GM23338 (cell line): ENCODE data around the gene TSPAN7.

Source experiments
- CREB1 ChIP-seq: fragments of 250-450 bp; sonication (Bioruptor Pico); IDR thresholded peaks from 2 replicates; pipeline ENCODE4 v1.5.0; 2020; ENCODE audit warnings: low read depth, mild to moderate bottlenecking, moderate library complexity
- EZH2 ChIP-seq: fragments of 200-600 bp; sonication (generic); IDR thresholded peaks from one replicate; pipeline ENCODE4 v1.8.0; 2017; ENCODE audit warnings: antibody characterized with exemption, mild to moderate bottlenecking, low read depth; ENCODE audit not compliant: unreplicated experiment
- EZH2phosphoT487 ChIP-seq: fragments of 200-600 bp; sonication (generic); IDR thresholded peaks from one replicate; pipeline ENCODE4 v1.8.1; 2018; ENCODE audit warnings: antibody characterized with exemption; ENCODE audit not compliant: unreplicated experiment
- JUNB ChIP-seq: IDR thresholded peaks from one replicate; pipeline ENCODE4 v1.6.1; 2016; ENCODE audit warnings: antibody characterized with exemption; ENCODE audit not compliant: unreplicated experiment
- POLR2AphosphoS5 ChIP-seq: IDR thresholded peaks from 2 replicates; pipeline ENCODE4 v1.6.1; 2016; ENCODE audit warnings: antibody characterized with exemption, low read depth
- STAT1 ChIP-seq: IDR thresholded peaks from one replicate; pipeline ENCODE4 v1.6.1; 2016; ENCODE audit warnings: antibody characterized with exemption; ENCODE audit not compliant: unreplicated experiment
- ZNF114 ChIP-seq: fragments of 250-450 bp; sonication (Bioruptor Pico); IDR thresholded peaks from 2 replicates; pipeline ENCODE4 v1.5.0; 2020; ENCODE audit warnings: mild to moderate bottlenecking, moderate library complexity
- ZNF331 ChIP-seq: fragments of 250-450 bp; sonication (Bioruptor Pico); IDR thresholded peaks from 2 replicates; pipeline ENCODE4 v1.5.0; 2020; ENCODE audit warnings: low read depth, mild to moderate bottlenecking, moderate library complexity
- TF ChIP-seq, protein P1 (sequence below), 2 experiments: fragments of 200-600 bp in 1 of 2; sonication (generic) in 1 of 2; conservative IDR thresholded peaks; 2 replicates each; pipeline versions ENCODE4 v1.5.1 to v1.6.1; 2016 to 2017; ENCODE audit warnings: antibody characterized with exemption in 2 of 2, low read depth in 2 of 2, mild to moderate bottlenecking in 2 of 2, moderate library complexity in 1 of 2
- TF ChIP-seq, protein P2 (sequence below): IDR thresholded peaks from 2 replicates; pipeline ENCODE4 v1.6.1; 2016; ENCODE audit warnings: antibody characterized with exemption
- TF ChIP-seq, protein P3 (sequence below): fragments of 250-450 bp; sonication (Bioruptor Pico); IDR thresholded peaks from 2 replicates; pipeline ENCODE4 v1.5.0; 2020; ENCODE audit warnings: mild to moderate bottlenecking, moderate library complexity
- TF ChIP-seq, protein P4 (sequence below): IDR thresholded peaks from one replicate; pipeline ENCODE4 v1.6.1; 2018; ENCODE audit warnings: antibody characterized with exemption; ENCODE audit not compliant: unreplicated experiment

DNA sequence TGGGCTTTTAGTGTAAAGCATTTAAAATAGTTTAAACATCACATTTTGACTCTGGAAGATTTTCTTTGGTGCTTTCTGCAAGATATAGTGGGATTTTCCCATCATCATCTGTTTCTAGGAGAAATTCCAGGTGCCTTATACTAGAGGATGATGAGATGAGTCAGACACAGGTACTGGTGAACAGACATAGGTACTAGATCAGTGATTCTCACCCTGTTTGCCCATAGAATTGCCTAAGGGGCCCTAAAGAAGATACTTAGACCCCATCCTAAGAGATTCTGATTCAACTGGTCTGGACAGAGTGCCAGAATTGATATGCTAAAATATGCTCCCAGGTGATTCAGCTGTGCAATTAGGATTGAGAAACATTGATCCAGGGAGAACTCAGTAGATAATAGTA, 9.7 kb downstream of the TSPAN7 start:
- TF ChIP-seq, protein P1, sequence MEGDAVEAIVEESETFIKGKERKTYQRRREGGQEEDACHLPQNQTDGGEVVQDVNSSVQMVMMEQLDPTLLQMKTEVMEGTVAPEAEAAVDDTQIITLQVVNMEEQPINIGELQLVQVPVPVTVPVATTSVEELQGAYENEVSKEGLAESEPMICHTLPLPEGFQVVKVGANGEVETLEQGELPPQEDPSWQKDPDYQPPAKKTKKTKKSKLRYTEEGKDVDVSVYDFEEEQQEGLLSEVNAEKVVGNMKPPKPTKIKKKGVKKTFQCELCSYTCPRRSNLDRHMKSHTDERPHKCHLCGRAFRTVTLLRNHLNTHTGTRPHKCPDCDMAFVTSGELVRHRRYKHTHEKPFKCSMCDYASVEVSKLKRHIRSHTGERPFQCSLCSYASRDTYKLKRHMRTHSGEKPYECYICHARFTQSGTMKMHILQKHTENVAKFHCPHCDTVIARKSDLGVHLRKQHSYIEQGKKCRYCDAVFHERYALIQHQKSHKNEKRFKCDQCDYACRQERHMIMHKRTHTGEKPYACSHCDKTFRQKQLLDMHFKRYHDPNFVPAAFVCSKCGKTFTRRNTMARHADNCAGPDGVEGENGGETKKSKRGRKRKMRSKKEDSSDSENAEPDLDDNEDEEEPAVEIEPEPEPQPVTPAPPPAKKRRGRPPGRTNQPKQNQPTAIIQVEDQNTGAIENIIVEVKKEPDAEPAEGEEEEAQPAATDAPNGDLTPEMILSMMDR (conservative IDR thresholded peaks at IDR 0.05; ENCODE audit: low read depth in 2 of 2) = no peak
- TF ChIP-seq, protein P2, sequence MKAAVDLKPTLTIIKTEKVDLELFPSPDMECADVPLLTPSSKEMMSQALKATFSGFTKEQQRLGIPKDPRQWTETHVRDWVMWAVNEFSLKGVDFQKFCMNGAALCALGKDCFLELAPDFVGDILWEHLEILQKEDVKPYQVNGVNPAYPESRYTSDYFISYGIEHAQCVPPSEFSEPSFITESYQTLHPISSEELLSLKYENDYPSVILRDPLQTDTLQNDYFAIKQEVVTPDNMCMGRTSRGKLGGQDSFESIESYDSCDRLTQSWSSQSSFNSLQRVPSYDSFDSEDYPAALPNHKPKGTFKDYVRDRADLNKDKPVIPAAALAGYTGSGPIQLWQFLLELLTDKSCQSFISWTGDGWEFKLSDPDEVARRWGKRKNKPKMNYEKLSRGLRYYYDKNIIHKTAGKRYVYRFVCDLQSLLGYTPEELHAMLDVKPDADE = no peak
- TF ChIP-seq, protein P3, sequence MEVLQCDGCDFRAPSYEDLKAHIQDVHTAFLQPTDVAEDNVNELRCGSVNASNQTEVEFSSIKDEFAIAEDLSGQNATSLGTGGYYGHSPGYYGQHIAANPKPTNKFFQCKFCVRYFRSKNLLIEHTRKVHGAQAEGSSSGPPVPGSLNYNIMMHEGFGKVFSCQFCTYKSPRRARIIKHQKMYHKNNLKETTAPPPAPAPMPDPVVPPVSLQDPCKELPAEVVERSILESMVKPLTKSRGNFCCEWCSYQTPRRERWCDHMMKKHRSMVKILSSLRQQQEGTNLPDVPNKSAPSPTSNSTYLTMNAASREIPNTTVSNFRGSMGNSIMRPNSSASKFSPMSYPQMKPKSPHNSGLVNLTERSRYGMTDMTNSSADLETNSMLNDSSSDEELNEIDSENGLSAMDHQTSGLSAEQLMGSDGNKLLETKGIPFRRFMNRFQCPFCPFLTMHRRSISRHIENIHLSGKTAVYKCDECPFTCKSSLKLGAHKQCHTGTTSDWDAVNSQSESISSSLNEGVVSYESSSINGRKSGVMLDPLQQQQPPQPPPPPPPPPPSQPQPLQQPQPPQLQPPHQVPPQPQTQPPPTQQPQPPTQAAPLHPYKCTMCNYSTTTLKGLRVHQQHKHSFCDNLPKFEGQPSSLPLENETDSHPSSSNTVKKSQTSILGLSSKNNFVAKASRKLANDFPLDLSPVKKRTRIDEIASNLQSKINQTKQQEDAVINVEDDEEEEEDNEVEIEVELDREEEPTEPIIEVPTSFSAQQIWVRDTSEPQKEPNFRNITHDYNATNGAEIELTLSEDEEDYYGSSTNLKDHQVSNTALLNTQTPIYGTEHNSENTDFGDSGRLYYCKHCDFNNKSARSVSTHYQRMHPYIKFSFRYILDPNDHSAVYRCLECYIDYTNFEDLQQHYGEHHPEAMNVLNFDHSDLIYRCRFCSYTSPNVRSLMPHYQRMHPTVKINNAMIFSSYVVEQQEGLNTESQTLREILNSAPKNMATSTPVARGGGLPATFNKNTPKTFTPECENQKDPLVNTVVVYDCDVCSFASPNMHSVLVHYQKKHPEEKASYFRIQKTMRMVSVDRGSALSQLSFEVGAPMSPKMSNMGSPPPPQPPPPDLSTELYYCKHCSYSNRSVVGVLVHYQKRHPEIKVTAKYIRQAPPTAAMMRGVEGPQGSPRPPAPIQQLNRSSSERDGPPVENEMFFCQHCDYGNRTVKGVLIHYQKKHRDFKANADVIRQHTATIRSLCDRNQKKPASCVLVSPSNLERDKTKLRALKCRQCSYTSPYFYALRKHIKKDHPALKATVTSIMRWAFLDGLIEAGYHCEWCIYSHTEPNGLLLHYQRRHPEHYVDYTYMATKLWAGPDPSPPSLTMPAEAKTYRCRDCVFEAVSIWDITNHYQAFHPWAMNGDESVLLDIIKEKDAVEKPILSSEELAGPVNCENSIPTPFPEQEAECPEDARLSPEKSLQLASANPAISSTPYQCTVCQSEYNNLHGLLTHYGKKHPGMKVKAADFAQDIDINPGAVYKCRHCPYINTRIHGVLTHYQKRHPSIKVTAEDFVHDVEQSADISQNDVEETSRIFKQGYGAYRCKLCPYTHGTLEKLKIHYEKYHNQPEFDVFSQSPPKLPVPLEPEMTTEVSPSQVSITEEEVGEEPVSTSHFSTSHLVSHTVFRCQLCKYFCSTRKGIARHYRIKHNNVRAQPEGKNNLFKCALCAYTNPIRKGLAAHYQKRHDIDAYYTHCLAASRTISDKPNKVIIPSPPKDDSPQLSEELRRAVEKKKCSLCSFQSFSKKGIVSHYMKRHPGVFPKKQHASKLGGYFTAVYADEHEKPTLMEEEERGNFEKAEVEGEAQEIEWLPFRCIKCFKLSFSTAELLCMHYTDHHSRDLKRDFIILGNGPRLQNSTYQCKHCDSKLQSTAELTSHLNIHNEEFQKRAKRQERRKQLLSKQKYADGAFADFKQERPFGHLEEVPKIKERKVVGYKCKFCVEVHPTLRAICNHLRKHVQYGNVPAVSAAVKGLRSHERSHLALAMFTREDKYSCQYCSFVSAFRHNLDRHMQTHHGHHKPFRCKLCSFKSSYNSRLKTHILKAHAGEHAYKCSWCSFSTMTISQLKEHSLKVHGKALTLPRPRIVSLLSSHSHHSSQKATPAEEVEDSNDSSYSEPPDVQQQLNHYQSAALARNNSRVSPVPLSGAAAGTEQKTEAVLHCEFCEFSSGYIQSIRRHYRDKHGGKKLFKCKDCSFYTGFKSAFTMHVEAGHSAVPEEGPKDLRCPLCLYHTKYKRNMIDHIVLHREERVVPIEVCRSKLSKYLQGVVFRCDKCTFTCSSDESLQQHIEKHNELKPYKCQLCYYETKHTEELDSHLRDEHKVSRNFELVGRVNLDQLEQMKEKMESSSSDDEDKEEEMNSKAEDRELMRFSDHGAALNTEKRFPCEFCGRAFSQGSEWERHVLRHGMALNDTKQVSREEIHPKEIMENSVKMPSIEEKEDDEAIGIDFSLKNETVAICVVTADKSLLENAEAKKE (CRISPR knock-in tag) = no peak
- TF ChIP-seq POLR2AphosphoS5 (no peak), EZH2 (no peak), CREB1 (CRISPR knock-in tag) (no peak), ZNF114 (no peak), EZH2phosphoT487 (no peak), JUNB (no peak), STAT1 (no peak), ZNF331 (CRISPR knock-in tag) (no peak)
- TF ChIP-seq, protein P4, sequence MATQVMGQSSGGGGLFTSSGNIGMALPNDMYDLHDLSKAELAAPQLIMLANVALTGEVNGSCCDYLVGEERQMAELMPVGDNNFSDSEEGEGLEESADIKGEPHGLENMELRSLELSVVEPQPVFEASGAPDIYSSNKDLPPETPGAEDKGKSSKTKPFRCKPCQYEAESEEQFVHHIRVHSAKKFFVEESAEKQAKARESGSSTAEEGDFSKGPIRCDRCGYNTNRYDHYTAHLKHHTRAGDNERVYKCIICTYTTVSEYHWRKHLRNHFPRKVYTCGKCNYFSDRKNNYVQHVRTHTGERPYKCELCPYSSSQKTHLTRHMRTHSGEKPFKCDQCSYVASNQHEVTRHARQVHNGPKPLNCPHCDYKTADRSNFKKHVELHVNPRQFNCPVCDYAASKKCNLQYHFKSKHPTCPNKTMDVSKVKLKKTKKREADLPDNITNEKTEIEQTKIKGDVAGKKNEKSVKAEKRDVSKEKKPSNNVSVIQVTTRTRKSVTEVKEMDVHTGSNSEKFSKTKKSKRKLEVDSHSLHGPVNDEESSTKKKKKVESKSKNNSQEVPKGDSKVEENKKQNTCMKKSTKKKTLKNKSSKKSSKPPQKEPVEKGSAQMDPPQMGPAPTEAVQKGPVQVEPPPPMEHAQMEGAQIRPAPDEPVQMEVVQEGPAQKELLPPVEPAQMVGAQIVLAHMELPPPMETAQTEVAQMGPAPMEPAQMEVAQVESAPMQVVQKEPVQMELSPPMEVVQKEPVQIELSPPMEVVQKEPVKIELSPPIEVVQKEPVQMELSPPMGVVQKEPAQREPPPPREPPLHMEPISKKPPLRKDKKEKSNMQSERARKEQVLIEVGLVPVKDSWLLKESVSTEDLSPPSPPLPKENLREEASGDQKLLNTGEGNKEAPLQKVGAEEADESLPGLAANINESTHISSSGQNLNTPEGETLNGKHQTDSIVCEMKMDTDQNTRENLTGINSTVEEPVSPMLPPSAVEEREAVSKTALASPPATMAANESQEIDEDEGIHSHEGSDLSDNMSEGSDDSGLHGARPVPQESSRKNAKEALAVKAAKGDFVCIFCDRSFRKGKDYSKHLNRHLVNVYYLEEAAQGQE = no peak
